ENCODE data around the gene ETFA. TPM values are rescaled to one million over a fixed set of nuclear protein-coding genes. Genes with fewer than 3 reads are reported as not detected.

ETFA gene
- polyA plus RNA-seq, 4 donors, result 156 to 179 (median 164) TPM

DNA sequence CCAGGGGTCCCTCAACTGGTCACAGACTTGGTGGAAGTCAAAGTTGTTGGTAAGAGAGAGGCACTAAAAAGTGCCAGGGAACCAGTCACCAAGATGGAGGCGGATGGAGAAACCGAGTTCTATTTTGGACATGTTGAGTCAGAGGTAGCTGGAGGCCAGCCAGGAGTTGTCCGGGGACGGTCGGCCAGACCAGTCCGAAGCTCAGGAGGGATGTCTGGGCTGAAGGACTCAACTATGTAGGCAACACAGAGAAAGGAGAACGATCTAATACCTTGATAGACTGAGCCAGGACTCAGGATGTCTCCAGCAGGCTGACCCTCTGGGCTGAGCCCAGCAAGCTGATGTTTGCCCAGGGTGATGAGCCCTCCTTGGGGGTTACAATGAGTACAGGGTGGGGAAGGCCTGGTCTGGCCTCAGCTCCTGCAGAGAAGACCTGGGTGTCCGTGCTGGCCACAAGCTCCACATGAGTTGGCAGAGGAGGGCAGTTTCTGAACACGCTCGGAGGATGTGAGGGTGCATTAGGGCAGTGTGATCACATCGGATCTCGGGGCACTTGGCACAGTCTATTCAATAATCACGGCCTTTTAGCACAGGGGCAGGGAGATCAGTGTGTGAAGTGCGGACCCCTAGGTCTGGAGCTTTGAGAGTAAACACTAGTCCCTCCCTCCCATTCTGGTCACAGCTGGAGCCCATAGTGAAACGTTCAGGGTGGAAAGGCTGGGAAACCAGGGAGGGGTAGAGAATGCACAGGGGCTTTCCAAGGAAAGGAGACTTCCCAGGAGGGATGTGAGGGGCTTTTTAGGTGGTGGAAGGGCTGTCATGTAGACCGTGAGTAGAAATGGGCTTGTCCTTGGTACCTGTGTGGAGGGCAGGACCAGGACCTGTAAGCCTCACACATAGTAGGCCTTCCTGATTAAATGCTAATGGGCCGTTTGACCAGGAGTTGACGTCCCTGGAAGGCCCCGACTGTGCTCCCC is 111.9 kb downstream of the ETFA start:
- DNase-seq (ENCODE audit: low read depth in 4 of 4, low spot score in 3 of 4), result no peak

DNA sequence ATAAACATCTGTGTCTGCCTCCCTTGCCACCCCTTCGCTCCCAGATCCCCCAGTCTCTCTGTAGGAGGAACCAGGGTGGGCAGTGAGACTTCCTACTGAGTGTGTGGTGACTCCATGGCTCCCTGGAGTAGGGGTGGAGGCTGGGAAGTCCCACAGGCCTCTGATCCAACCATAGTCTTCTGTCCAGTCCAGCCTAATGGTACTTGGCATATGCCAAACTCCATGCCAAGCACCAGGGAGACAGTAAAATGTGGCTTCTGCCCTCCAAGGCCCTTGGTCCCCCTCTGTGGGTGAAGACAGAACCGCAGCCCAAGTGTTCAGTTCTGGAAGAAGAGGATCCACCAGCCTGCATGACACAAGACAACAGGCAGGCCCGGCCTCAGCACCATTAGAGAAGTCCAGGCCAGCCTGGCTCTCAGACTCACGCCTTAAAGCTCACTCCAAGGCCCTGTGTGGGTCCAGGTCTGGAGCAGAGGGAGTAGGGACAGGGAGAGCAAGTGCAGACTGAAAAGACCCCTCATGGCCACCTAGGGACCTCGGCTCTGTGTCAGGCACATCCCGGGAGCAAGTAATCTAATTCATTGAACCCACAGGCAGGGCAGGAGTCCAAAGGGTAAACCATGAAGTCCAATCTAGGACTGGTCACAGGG is 112.7 kb downstream of the ETFA start:
- no peak for DNase-seq (ENCODE audit: low read depth in 4 of 4, low spot score in 3 of 4)

DNA sequence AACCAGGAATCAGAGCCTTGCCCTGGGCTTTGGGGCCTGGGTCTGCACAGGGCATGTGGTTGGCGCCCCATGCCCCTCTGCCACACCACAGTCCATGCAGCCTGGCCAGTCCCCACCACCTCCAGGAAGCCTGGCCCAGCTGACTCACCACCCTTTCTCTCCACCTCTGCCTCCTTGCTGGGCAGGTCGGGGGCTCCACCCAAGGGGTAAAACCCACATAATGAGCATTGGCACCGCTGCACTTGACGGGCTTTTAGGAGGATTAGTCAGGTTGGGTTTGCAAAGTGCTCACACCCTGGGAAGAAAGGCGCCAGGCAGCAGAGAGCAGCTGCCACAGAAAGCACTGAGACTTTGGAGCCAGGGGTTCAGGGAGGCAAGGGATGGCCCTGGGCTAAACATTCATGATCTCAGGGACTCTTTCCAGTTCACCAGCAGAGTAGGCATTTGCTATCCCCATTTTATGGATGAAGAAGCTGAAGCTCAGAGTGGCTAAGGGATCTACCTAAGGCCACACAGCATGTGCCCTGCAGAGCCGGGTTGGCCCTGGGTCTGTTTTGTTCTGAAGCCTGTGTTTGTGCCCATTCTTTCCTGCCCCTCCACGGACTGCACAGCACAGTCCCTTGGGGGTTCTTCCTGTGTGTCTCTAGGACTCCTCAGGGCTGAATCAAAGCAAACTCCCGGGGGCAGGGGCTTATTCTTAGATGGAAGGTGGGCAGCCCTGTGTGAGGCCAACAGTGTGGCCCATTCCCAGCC is 113.4 kb downstream of the ETFA start:
- no peak for DNase-seq (ENCODE audit: low read depth in 4 of 4, low spot score in 3 of 4)

DNA sequence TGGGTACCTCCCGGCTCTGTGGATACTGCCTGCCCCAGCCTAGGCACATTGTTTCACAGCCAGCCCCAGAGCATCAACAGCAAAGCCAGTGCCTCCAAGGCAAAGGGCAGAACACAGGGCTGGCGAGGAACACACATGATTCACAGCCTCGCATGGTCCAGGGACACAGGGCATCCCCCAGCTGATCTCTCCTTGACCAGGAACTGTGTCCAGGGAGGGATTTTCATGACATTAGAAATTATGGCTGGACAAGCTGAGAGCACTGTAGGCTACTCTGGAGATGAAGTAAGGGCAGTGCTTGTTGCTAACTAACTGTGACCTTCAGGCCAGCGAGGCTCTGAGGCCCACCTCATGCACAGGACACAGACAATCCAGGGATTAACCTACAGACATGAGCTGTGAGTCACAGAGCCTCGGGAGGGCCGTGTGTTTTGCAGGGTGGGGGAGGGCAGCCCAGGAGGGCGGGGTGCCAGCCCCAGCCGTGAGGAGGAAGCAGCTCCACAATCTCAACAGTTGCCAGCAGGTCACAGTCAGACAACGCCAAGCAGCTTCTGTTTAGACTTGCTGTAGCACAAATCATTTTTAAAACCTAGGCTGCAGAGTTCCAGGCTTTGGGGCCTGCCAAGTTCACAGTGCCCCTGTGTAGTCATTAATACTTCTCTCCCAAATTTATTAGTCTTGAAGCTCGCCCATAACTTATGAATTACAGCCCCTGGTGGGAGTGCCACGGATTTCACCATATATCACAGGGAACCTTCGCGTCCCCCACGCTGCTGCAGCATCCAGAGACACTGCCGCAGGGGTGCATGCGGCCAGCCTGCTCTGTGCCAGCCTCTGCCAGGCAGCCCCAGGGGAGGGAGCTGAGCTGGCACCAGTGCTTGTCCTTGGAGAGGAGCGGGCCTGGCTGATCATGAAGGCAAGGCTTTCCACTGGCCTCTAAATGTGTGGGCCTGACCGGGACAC is 114.7 kb downstream of the ETFA start:
- peak in 3 of 4 donors; percentile 32 to 65 (median 52) for DNase-seq (ENCODE audit: low read depth in 4 of 4, low spot score in 3 of 4)

DNA sequence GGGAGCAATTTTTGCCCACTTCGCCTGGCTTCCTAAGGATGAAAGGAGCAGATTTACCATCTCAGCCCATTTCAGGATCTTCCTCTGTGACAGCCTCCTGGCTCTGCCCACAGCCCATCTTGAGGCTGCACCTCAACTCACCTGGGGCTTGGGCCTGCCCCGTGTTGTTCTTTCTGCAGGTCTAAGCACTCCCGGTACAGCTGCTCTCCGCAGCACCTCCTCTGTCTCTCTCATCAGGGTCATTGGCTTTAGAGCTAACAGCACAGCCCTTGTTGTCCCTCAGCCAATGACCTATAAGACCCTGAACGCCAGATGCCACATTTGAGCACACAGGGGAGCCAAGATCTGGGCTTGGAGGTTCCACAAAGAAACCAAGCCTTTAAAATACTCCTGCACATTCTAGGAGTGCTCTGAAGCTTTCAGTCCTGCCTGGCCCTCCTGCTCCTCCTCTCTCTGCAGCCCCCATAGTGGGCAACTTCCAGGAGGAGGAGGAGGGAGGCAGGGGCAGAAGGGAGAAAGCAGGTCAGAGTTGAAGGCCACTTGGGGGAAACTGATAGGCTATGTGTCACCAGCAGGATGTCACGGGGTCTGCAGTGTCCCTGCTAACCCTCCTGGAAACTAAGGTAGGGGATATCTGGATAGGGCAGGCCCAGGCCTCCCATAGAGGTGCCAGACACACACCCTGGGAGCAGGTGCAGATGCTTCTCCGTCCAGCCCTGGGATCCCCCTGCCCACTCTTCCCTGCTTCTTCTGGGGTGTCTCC is 115.6 kb downstream of the ETFA start:
- no peak for DNase-seq (ENCODE audit: low read depth in 4 of 4, low spot score in 3 of 4)

DNA sequence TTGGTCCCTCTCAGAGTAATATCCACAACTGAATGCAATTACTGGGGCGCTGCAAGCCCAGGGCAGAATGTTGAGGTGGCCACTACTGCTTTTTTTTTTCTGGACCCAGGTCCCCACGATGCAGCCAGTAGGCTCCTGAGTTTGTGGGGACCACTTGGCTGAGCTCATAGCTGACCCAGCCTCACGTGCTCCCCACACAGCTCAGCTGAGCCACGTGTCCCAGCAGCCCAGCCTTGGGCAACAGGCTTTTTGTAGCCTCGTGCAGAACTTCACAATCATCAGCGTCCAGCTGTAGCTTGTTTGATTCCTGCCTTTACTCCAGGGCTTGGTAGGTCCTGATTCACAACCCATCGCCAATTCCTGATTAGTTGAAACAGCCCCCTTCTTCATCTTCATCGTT is 117.3 kb downstream of the ETFA start:
- no peak for DNase-seq (ENCODE audit: low read depth in 4 of 4, low spot score in 3 of 4)

DNA sequence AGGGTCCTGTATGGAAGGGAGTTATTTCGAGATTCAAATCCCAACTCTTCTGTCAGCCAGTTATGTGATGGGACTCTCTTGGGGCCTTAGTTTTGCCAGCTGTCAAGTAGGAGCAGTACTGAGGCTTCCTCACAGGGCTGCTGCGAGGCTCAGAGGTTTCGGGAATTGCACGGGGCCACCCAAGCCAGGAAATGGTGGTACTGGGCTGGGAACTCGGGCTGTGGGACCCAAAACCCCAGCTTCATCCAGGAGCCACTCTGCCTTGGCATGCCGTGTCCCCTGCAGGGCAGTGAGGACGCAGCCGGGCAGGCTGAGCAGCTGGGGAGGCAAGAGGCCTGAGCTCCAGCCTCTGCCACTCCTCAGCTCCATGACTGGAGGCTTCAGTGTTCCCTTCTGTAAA is 118.6 kb downstream of the ETFA start:
- DNase-seq (ENCODE audit: low read depth in 4 of 4, low spot score in 3 of 4), result no peak

DNA sequence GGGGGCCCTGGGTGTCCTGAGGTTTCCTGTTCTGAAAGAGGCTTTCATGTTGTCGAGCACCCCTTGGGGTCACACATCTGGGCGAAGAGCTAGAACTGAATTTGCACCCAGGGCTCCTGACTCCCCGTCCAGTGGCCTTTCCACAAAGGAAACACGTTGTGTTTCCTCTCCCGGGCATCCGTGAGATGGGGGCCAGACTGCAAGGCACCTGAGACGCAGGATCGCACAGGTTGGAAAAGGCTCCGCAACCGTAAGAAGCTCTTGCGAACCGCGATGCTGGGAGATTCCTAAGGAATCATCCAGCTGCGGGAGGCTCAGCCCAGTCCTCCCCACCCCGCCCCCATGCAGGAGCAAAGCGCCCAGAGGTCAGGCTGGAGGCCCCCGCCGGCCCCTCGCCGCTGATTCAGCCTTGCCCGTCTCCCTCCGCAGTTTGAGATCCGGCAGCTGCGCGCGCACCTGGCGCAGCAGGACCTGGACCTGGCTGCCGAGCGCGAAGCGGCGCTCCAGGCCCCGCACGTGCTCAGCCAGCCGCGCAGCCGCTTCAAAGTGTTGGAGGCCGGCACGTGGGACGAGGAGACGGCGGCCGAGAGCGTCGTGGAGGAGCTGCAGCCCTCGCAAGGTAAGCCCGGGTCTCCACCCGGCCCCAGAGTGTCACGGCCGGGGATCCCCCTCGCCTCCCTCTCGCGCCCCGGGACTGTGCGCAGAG is 119.6 kb downstream of the ETFA start:
- no peak for DNase-seq (ENCODE audit: low read depth in 4 of 4, low spot score in 3 of 4)

DNA sequence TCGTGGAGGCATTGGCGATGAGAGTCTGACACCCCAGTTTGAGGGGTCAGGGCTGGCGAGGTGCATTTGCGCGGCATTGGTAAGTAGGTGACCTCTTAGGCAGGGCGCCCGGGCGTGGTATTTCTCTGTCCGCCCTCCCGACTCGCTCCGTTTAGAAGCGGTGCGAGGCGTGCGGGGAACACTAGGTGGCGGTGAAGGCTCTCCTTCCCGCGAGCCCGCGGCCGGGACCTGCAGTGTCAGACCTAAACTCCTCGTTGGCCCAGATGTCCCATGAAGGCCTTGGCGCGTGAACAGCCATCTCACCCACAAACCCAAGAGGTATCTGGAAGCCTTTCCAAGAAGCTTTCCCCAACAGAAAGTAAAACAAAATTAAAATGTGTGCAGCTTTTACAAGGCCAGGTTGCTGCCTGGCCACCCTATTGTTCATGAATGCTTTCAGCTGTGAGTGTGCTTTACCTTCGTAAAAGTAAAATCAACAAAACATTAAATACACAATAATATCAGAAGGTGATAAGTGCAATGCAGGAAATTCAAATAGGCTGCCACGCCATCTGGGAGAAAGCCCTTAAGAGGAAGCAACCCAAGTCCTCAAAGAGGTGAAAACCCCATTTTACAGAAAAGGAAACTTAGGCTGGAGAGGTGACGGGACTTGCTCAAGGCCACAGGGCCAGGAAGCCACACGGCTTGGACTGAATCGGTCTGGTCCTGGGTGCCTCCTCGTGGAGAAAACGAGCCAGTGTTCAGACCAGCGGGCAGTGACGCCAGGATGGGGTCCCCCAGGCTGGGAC is 120.3 kb downstream of the ETFA start:
- peak; percentile 32 to 56 (median 36) for DNase-seq (ENCODE audit: low read depth in 4 of 4, low spot score in 3 of 4)

DNA sequence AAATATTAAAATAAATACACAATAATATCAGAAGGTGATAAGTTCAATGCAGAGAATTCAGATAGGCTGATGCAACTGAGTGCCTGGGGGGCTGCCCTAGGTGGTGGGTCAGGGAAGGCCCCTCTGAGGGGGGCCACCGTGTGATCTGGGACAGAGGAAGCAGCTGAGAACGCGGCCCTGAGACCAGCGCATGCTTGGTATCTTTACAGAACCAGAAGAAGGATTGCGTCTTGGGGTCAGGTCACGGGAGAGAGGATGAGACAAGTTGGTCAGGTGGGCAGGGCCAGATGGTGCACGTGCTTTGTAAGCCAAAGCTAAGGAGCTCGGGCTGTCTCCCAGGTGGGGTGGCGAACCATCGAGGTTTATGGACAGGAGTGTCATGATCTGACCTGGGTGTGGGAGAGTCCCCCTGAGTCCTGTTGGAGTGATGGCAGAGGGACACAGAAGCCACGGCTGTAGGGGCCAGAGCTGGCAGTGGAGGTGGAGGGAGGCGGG is 121.2 kb downstream of the ETFA start:
- DNase-seq (ENCODE audit: low read depth in 4 of 4, low spot score in 3 of 4), result no peak

DNA sequence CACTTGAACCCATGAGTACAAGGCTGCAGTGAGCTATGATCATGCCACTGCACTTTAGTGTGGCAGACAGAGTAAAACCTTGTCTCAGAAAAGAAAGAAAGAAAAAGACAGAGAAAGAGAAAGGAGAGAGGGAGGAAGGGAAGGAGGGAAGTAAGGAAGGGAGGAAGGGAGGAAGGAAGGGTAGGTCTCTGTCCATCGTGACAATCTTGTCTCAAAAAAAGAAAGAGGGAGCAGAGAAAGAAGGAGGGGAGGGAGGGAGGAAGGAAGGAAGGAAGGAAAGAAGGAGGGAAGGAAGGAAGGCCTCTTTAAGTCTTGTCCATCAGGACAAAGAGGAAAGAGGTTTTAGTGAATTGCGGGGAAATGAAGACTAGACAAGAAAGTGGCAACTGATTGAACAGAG is 122.2 kb downstream of the ETFA start:
- no peak for DNase-seq (ENCODE audit: low read depth in 4 of 4, low spot score in 3 of 4)

DNA sequence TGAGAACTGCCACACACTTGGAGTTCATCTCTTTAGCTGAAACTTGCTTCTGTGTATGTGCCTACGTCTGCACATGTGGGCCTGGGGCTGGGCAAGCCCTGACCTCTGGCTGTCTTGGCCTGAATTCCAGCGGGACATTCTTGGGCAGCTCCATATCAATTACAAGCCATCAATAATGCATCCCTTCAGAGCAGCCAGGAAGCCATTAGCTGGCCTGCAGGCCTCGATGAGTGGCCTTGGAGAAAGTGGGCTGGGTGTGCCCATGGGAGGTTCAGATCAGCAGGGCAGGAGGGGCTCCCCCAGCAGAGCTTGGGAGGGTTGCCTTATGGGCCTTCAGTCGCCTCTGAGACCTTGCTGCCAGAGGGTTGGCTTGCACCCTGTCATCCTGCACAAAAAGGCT is 124.1 kb downstream of the ETFA start:
- no peak for DNase-seq (ENCODE audit: low read depth in 4 of 4, low spot score in 3 of 4)

DNA sequence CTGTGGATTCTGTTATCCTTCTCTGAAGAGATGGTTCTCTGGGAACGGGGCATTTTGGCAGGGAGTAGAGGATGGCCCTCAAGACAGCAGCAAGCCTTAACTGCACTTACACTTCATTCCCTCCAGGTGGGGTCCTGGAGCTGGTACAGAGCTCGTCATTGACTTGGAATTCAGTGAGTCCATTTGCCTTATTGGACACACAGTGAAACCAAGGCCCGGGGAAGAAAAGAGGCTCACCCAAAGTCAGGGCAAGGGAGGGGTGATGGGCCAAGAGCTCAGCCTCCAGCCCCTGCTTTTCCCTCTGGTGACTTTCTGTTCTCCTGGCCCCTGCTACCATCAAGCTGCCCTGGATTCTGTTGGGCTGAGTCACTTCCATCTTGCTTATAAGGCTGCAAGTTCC is 125.6 kb downstream of the ETFA start:
- no peak for DNase-seq (ENCODE audit: low read depth in 4 of 4, low spot score in 3 of 4)

DNA sequence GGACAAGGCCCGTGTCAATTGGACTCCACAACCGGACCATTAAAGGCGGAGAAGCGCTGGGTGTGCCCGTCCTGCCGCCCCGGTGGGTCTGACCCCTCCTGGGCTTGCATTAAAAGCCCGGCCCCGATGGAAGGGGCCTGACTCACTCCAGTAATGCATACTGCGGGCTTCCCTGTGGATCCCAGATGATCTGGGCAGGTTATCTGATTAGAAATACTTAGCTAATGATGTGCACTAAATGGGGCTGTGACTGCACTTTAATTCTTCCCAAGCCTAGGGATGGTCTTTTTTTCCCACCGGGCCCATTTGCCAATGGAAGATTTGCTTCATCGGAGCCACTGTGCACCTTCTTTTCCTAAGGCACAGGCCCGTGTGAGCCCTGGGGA is 126.6 kb downstream of the ETFA start:
- DNase-seq (ENCODE audit: low read depth in 4 of 4, low spot score in 3 of 4), result no peak

DNA sequence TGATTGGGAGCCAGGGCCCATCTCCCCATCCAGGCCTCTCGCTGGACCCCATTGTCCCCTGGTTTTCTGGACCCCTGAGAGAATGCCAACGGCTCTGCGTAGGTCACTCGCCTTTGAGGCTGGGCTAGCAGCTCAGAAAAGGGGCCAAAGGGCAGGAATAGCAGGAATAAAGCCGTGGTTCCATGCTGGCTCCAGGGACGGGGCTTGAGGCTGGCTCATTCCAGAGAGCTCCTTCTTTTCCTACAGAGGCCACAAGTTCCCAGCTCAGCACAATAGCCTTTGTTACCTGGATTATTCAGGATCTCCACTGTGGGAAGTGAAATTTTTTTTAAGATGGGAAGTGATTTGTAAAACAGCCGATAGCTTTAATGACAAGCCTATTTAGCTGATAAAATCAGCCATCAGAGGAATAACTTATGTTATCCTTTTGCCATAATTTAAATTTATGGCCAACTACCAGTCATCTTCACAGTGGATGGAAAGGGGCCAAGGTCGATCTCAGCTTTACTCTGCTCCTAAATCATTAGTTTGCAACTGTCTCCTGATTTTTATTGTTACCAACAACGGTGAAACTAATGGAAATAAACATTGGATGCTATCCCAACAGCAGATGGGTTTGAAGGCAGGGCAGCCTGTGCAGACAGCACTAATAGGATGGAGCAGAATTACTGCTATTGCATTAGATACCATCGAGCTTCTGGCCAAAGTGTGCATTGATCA is 127.2 kb downstream of the ETFA start:
- no peak for DNase-seq (ENCODE audit: low read depth in 4 of 4, low spot score in 3 of 4)

DNA sequence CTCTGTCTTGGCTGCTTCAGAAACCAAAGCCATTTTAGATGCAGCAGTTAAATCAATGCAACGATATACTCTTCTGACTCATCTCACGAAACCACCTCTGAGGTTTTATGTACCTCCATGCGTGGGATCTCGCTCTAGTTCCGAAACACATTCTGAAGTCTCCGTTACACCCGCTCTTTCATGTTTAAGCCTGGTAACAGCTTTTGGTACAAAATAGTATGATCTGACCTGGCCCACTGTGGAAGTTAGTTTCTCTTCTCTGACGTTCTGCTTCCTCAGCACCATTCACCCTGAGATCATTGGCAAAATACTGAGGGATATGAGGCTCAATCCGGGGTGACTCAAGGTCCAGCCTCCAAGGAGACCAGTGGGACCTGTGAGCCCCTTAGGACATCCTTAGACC is 129.6 kb downstream of the ETFA start:
- DNase-seq (ENCODE audit: low read depth in 4 of 4, low spot score in 3 of 4), result no peak

DNA sequence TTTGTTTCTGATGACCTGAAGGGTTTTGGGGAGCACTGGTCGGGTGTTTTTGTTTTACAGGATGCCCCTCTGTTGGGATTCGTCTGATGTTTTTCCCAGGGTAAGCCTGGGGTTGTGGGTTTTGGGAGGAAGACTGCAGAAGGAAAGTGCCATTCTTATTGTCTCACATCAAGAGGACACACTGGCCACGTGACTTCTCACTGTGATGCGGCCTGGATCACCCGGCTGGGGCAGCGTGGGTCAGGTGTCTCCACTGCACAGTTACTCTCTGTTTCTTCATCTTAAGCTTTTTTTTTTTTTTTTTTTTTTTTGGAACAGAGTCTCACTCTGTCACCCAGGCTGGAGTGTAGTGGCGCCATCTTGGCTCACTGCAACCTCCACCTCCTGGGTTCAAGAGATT is 130.9 kb downstream of the ETFA start:
- DNase-seq (ENCODE audit: low read depth in 4 of 4, low spot score in 3 of 4), result no peak

Measured in right renal pelvis (tissue), 4 donors.